Body of pancreas (tissue), 4 donors: ENCODE measurements around the gene APOA1. TPM values are rescaled to one million over a fixed set of nuclear protein-coding genes. Genes with fewer than 3 reads are reported as not detected.

Experiments used
- ATAC-seq: fragments of 150-250 bp; one replicate; pipeline ENCODE4 v1.9.1; 2016
- DNase-seq, 4 donors: peaks; one replicate each; pipeline ENCODE4 v3.0.0-alpha.2; 2019
- H3K27ac ChIP-seq, 4 donors: fragments of 200-600 bp; sonication (generic); 1 replicate in 3 of 4; 2 replicates in 1 of 4; pipeline versions ENCODE4 v1.5.1 to v1.6.1; 2016 to 2019; ENCODE audit warnings: mild to moderate bottlenecking in 1 of 4, mixed read lengths in 1 of 4, moderate library complexity in 1 of 4
- H3K27me3 ChIP-seq, 2 donors: fragments of 200-600 bp; sonication (generic); one replicate each; pipeline ENCODE4 v1.6.0; 2016; ENCODE audit warnings: mild to moderate bottlenecking in 1 of 2
- H3K36me3 ChIP-seq, 2 donors: fragments of 200-600 bp; sonication (generic); replicated peaks in 1 of 2; 2 replicates each; pipeline ENCODE4 v1.5.1; 2016; ENCODE audit warnings: low read depth in 2 of 2; ENCODE audit not compliant: insufficient read depth in 1 of 2
- H3K4me1 ChIP-seq: fragments of 200-600 bp; sonication (generic); one replicate; pipeline ENCODE4 v1.6.0; 2016
- H3K4me3 ChIP-seq, 2 donors: fragments of 200-600 bp; sonication (generic); 1 replicate in 1 of 2; 2 replicates in 1 of 2; pipeline ENCODE4 v1.5.1; 2016 to 2019
- H3K9me3 ChIP-seq, 3 donors: fragments of 200-600 bp; sonication (generic); 1 replicate in 2 of 3; 2 replicates in 1 of 3; pipeline ENCODE4 v1.5.1; 2016
- POLR2A ChIP-seq, 3 donors: fragments of 450-650 bp; IDR thresholded peaks; one replicate each; pipeline ENCODE4 v1.6.1; 2016; ENCODE audit warnings: antibody characterized with exemption in 3 of 3, mild to moderate bottlenecking in 2 of 3
- WGBS, 2 donors: methylation state at CpG; one replicate each; pipeline ENCODE4 v1.1.5; 2017; 5-methylcytosine and 5-hydroxymethylcytosine counted together
- intact Hi-C: fragments of 100-400 bp; cut with DNase I; formaldehyde crosslinking; loops from one replicate; pipeline ENCODE4 v1.15.1; 2023
- total RNA-seq, 2 donors: library from RNA; depleted of rRNA; stranded (reverse); fragments of >200 nt; gene quantifications; one replicate each; pipeline ENCODE4 v1.1.0, GENCODE V29; 2016
- TF ChIP-seq, protein P1 (sequence below), 7 experiments: fragments of 450-650 bp in 4 of 7; fragments of 200-600 bp in 3 of 7; sonication (generic) in 3 of 7; IDR thresholded peaks; one replicate each; pipeline ENCODE4 v1.5.1; 2016 to 2019; ENCODE audit warnings: antibody characterized with exemption in 7 of 7

Gene APOA1
- total RNA-seq, 2 donors from 2014 or later = 1.0 to 16.8 TPM

DNA sequence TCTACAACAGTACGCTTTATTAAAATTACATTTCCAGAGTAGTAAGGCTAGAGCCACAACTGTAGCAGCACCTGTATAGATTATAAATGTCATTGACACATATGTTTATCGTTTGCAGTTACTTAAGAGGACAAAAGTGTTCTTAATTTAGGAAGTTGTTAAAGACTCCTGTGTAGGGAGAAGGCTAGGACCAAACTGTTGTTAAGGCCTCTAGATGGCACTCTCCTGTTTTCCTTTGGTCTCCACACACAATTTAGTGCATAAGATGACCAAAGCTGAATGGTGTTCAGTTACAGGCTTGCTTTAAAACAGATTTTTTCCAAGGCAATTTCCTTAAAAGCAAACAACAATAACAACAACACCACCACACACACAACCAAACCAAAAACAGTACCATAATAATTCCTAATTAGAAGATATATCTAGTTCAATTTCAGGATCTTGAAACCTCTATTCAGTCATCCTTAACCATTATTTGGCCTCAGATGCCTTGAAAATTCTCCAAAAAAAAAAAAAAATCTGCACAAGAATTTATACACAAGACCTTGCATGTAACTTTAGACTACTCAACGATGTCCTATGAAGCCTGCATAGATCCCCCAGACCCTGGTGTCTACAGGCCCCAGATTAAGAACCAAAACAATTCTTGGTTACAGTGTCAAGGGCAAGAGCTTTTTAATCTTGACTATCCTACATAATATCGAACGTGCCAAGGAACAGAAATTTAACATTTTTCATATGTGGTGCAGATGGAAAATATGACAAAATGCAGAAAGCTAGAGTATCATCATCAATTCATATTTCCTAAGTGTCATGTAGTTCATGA, 42.6 kb upstream of the APOA1 start:
- WGBS, 2 donors = 37 to 44% methylated on average over 5 of the region's 5 CpGs
- ATAC-seq (peak; percentile 75), DNase-seq (peak in 1 of 4 donors; percentile 49)
- intact Hi-C loops = loop anchor here (5.0 to 10.0 kb wide), 2 partner anchors 227 to 345 kb away; no protein-coding TSS in a partner anchor
- H3K9me3 ChIP-seq = no peaks in the 10 kb centered on the region
- no peak overlapping the region for H3K27ac ChIP-seq
- H3K27me3 ChIP-seq = no peaks in the 10 kb centered on the region
- H3K36me3 ChIP-seq = peaks cover 0 to 2% of the 10 kb centered on the region in 2 donors
- no peaks in the 10 kb centered on the region for H3K4me1 ChIP-seq
- no peak for TF ChIP-seq POLR2A (IDR thresholded peaks at IDR 0.05)
- TF ChIP-seq, protein P1, sequence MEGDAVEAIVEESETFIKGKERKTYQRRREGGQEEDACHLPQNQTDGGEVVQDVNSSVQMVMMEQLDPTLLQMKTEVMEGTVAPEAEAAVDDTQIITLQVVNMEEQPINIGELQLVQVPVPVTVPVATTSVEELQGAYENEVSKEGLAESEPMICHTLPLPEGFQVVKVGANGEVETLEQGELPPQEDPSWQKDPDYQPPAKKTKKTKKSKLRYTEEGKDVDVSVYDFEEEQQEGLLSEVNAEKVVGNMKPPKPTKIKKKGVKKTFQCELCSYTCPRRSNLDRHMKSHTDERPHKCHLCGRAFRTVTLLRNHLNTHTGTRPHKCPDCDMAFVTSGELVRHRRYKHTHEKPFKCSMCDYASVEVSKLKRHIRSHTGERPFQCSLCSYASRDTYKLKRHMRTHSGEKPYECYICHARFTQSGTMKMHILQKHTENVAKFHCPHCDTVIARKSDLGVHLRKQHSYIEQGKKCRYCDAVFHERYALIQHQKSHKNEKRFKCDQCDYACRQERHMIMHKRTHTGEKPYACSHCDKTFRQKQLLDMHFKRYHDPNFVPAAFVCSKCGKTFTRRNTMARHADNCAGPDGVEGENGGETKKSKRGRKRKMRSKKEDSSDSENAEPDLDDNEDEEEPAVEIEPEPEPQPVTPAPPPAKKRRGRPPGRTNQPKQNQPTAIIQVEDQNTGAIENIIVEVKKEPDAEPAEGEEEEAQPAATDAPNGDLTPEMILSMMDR (IDR thresholded peaks at IDR 0.05) = peak; percentile 41 to 74 (median 64)
- no peak overlapping the region for H3K4me3 ChIP-seq

- Histone ChIP-seq H3K4me1 (no peaks in the 10 kb centered on the region), H3K9me3 (no peaks in the 10 kb centered on the region), H3K27ac (no peak overlapping the region), H3K4me3 (no peak overlapping the region), H3K36me3 (peaks cover 0 to 11% of the 10 kb centered on the region in 2 donors), H3K27me3 (no peaks in the 10 kb centered on the region)
- DNase-seq (no peak), ATAC-seq (no peak)
- no peak for TF ChIP-seq POLR2A (IDR thresholded peaks at IDR 0.05)
- TF ChIP-seq, protein P1 (IDR thresholded peaks at IDR 0.05) = no peak
- intact Hi-C loops = loop anchor here (5.0 to 10.0 kb wide), 2 partner anchors 231 to 348 kb away; no protein-coding TSS in a partner anchor
- WGBS, 2 donors = 85 to 90% methylated on average over 8 of the region's 8 CpGs
These were observed 39.2 kb upstream of the APOA1 start for GRCh38 chr11:116876656-116877055.

DNA sequence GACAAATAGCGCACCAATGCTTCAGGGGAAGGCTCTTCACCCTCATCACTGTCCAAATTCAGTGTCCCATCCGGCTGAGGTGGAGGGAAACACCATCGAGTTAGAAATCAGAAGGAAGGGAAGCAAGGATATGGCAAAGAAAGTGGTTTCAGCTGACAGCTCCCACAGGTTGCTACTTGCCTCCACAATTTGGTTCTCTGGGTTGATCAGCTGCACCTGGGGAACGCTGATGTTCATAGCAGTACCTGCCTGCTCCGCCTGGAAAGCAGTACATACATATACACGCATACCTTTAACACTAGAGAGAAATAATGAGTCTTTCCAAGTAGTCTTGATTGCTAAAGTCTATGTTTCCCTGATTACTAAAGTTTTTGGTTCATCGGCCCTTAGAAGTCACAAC, 37.8 kb upstream of the APOA1 start:
- H3K9me3 ChIP-seq = no peaks in the 10 kb centered on the region
- no peaks in the 10 kb centered on the region for H3K4me1 ChIP-seq
- TF ChIP-seq, protein P1 (IDR thresholded peaks at IDR 0.05) = no peak
- no peak for TF ChIP-seq POLR2A (IDR thresholded peaks at IDR 0.05)
- DNase-seq = no peak
- 93 to 94% methylated on average over 7 of the region's 7 CpGs for WGBS, 2 donors
- no peak for ATAC-seq
- no peak overlapping the region for H3K4me3 ChIP-seq
- intact Hi-C loops = loop anchor here (5.0 to 10.0 kb wide), 2 partner anchors 232 to 350 kb away; no protein-coding TSS in a partner anchor
- no peaks in the 10 kb centered on the region for H3K27me3 ChIP-seq
- peaks cover 0 to 16% of the 10 kb centered on the region in 2 donors for H3K36me3 ChIP-seq
- H3K27ac ChIP-seq = no peak overlapping the region

- Histone ChIP-seq H3K27ac (no peak overlapping the region), H3K9me3 (no peaks in the 10 kb centered on the region), H3K4me1 (no peaks in the 10 kb centered on the region), H3K4me3 (no peak overlapping the region), H3K27me3 (no peaks in the 10 kb centered on the region), H3K36me3 (peaks cover 0 to 16% of the 10 kb centered on the region in 2 donors)
- TF ChIP-seq, protein P1 (IDR thresholded peaks at IDR 0.05) = no peak
- TF ChIP-seq POLR2A (IDR thresholded peaks at IDR 0.05) = no peak
- DNase-seq = no peak
- 76 to 79% methylated on average over 2 of the region's 2 CpGs for WGBS, 2 donors
- intact Hi-C loops = loop anchor here (10.0 kb wide), 1 partner anchor 351 kb away; no protein-coding TSS in a partner anchor
- ATAC-seq = no peak
These were observed 36.8 kb upstream of the APOA1 start for GRCh38 chr11:116874251-116874650.
